ENCODE data around the gene CAMSAP3.

The CAMSAP3 gene

DNA sequence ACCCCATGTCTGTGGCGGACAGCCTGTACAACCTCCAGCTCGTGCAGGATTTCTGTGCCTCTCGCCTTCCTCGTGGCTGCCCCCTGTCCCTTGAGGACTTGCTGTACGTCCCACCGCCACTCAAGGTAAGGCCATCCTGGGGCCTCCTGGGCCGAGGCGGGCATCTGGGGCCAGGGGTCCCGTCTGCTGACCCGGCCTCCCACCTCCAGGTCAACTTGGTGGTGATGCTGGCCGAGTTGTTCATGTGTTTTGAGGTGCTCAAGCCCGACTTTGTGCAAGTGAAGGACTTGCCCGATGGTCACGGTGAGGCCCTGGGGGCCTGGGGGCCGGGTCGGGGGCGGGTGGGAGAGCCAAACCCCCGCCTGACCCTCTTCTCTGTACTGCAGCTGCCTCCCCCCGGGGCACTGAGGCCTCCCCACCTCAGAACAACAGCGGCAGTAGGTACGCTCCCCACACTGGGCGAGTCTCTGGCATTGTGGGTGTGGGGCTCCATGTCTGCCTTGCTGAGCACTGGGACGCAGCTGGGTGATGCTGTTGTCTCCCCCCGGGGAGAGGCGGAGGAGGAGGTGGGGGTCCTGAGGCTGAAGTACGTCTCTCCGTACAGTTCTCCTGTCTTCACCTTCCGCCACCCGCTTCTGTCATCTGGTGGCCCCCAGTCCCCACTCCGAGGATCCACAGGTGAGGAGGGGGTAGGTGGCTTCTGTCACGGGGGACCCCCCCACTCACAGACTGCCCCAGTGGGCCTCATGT lies 15.0 kb downstream of the CAMSAP3 start:
- DNase-seq (ENCODE audit: low spot score), result no peak
- no peak for TF ChIP-seq CTCF (IDR thresholded peaks at IDR 0.05; ENCODE audit: extremely low read depth, insufficient read depth, missing control alignments)
- in situ Hi-C loops (cut with MboI; ENCODE audit: low pct_unique_long_range_greater_than_20kb, low sequenced_read_pairs, unreplicated experiment), result no loop called here

GRCh38 chr19:7611541-7612279 lies 16.0 kb downstream of the CAMSAP3 start:
- TF ChIP-seq CTCF (IDR thresholded peaks at IDR 0.05; ENCODE audit: extremely low read depth, insufficient read depth, missing control alignments), result no peak
- in situ Hi-C loops (cut with MboI; ENCODE audit: low pct_unique_long_range_greater_than_20kb, low sequenced_read_pairs, unreplicated experiment), result no loop called here
- no peak for DNase-seq (ENCODE audit: low spot score)

GRCh38 chr19:7612282-7613274 lies 16.9 kb downstream of the CAMSAP3 start:
- DNase-seq (ENCODE audit: low spot score), result no peak
- in situ Hi-C loops (cut with MboI; ENCODE audit: low pct_unique_long_range_greater_than_20kb, low sequenced_read_pairs, unreplicated experiment), result no loop called here
- TF ChIP-seq CTCF (IDR thresholded peaks at IDR 0.05; ENCODE audit: extremely low read depth, insufficient read depth, missing control alignments), result no peak

- no peak for DNase-seq (ENCODE audit: low spot score)
- TF ChIP-seq CTCF (IDR thresholded peaks at IDR 0.05; ENCODE audit: extremely low read depth, insufficient read depth, missing control alignments), result no peak
- in situ Hi-C loops (cut with MboI; ENCODE audit: low pct_unique_long_range_greater_than_20kb, low sequenced_read_pairs, unreplicated experiment), result no loop called here
Observed at GRCh38 chr19:7614859-7615741, 19.4 kb downstream of the CAMSAP3 start.

DNA sequence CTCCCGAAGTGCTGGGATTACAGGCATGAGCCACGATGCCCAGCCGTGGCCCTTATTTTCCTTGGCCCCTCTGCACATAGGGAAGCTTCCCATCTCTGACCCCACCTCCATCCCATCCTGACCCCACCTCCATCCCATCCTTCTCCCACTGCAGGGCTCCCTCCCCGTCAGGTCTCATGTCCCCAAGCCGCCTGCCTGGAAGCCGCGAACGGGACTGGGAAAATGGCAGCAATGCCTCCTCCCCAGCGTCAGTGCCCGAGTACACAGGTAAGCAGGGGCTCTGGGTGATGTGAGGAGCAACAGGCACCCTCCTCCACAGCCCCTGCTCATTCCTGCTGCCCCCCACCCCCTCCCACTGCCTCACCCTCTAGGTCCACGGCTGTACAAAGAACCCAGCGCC lies 21.5 kb downstream of the CAMSAP3 start:
- in situ Hi-C loops (cut with MboI; ENCODE audit: low pct_unique_long_range_greater_than_20kb, low sequenced_read_pairs, unreplicated experiment), result no loop called here
- no peak for TF ChIP-seq CTCF (IDR thresholded peaks at IDR 0.05; ENCODE audit: extremely low read depth, insufficient read depth, missing control alignments)
- DNase-seq (ENCODE audit: low spot score), result no peak

All from GM13977 (cell line).